Measurements from ENCODE around the gene SLC26A9. TPM values are rescaled to one million over a fixed set of nuclear protein-coding genes. Genes with fewer than 3 reads are reported as not detected.

SLC26A9 gene
- polyA plus RNA-seq, 12 donors = 0.05 to 0.27 (median 0.09) TPM; not detected in 6

DNA sequence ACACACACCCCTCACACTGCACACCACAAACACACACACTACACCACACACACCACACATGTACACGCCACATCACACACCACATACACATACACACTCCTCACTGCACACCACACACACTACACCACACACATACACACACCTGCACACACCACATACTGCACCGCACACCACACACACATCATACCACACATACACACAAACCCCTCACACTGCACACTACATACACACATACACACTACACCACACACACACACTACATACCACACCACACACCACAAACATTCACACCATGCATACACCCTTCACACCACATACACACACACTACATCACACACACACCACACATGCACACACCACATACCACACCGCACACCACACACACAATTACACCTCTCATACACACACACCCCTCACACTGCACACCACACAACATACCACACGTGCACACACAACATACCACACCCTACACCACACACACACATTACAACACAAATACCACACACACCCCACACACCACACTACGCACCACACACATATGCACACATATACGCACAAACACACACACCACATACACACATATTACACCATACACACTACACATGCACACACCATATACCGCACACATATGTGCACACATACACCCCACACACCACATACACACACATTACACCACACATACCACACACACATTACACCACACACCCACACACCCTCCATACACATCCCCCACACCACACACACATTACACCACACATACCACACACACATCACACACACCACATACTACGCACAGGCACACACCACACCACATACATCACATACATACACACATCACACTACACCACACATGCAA lies 30.3 kb upstream of the SLC26A9 start:
- DNase-seq = no peak

DNA sequence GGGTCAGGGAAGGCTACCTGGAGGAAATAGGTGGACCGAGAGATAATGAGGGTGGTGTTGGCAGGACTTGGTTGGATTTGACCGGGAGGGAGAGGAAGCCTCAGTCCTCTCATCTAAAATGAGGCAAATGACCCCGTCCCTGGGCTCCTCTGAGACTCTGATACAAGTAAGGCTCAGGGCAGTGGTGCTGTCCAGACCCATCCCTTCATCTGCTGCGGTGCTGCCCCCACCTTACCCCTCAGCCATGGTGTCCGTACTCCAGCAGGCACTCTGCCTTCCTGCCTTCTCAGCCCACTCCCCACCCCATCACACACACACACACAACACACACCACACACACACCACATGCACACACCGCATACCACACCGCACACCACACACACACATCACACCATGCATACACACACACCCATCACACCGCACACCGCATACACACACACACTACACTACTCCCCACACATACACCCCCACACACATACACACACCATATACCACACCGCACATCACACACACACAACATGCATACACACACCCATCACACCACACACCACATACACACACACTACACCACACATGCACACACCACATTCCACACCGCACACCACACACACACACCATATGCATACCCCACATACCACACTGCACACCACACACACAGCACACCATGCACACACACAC lies 29.4 kb upstream of the SLC26A9 start:
- DNase-seq = no peak

DNA sequence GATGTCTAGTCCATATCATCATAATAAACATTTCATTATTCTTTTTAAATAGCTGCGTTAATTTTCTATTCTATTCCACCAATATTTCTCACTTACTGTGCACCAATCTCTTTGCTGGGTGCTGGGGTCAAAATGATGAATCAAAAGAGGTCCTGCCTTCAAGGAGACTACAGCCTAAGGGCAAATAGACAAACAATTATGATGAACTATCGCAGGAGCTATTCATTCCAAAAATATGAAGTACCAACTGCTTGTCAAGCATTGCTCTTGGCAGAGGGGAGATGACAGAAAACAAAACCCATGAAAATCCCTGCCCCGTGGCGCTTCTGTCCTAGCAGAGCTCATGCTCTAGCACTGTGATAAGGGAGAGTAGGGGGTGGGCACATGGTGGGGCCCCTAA lies 28.8 kb upstream of the SLC26A9 start:
- DNase-seq = no peak

DNA sequence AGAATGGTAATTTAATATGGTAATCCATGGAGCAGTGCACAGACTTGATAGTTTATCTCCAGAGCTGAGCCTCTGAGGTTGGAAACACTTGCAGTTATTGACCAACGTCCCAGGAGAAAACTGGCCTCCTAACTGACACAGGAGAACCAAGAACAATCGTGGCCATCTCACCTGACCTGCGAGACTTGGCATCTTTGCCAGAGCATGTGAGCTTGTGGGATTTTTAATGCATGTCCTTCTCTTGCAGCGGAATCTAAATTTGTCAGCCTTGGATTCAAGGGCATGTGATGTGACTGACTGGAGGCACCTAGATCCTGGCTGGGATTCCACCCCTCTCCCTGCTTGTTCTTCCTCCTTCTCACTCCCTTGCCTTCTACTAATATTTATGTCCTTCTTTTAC lies 27.8 kb upstream of the SLC26A9 start:
- DNase-seq = no peak

DNA sequence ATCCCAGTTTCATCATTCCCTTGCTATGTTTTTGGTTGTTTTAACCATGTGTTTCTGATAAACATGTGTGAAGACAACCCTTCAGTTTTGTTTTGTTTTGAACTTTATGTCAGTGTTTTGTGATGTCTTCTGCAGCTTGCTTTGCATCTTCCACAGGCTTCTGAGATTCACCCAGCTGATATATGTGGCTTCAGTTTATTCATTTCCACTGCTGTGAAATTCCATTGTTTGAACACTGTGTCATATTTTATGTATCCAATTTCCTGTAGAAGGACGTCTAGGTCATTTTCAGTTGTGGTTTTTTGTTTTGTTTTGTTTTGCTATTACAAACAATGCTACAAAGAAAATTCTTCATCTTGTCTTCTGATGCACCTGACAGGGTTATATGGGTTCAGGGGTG lies 27.2 kb upstream of the SLC26A9 start:
- DNase-seq = no peak

DNA sequence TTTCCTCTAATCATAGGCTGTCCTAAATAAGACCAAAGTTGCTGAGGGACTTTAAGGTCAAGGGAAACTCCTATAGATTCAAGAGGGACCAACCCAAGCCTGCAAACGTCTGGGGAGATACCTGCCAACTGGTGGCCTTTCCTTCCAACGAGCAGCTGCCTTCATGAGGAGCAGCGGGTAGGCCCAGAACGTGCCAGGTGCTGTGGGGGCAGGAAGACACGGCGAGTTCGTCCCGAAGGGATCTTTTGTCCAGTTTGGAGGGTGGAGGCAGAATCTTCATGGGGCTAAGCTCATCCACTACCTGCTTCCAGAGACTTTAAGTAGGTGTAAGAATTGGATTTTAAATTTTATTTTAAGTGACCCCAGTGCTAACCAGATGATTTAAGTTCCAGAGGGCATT lies 26.0 kb upstream of the SLC26A9 start:
- no peak for DNase-seq

DNA sequence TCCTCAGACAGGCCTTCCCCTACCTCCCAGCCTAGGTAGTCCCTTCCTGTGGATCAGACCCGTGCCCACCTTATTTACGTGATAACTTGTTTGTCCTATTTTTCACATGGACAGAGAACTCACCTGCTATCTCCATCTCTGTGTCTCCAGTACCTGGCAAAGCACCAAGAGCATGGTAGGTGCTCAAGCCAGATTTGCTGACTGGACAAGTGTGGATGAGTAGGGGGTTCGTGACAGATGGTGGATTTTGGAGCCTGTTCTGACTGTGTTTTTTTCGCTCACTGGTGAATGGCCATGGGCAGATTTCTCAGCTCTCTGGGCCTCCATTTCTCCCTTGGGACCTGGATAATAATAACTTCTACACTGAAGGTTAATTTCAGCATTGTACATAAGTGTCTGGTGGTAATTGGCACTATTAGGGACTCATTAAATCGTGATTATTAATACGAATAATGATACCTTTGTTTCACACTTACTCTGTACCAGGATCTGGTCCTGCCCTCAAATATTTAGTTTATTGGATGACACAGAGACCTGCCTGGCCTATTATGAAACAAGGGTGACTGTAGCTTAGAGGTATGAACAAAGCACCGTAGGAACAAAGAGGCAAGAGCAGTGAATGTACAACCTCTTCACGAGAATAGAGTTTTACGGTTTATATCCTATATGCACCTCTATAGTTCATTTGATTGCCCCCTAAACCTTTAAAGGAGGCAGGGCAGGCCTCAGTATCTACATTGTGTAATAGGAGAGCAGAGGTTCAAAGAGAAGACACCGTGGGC lies 24.5 kb upstream of the SLC26A9 start:
- DNase-seq = no peak

DNA sequence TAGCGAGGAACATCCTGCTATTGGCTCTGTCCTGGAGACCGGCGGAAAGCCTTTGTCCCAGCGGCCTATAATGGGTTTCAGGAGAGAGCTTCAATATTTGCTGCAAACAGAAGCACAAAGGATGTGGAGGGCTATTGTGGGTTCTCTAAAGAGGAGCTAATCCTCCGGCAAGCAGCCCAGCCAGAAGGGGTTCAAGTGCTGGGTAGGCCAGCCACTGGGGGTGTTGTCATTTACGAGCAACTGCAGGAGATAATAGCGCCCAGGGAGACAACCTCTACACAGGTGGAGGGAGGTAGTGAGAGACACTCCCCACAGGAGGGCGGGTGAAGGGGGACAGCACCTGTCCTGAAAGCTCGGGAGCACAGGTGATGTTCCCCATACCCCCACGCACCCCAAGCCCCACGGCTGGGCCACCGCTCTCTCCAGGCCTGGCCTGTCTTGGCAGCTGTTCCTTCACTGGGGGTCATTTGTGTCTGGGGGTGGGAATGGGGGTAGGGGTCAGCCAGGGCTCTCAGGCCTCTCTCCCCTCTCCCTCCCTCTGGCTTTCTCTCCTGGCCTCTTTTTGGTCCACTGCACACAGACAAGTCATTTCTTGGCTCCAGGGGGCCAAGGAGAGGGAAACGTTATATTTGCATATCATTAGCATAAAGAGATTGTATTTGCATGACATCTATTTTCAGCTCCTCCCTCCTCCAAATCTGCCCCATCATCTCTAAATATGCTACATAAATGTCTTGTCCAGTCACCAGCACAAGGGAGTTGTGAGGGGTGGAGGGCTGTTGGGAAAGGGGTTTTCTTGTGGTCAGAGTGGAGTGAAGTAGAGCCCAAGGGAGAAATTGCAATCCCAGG lies 22.0 kb upstream of the SLC26A9 start:
- no peak for DNase-seq

DNA sequence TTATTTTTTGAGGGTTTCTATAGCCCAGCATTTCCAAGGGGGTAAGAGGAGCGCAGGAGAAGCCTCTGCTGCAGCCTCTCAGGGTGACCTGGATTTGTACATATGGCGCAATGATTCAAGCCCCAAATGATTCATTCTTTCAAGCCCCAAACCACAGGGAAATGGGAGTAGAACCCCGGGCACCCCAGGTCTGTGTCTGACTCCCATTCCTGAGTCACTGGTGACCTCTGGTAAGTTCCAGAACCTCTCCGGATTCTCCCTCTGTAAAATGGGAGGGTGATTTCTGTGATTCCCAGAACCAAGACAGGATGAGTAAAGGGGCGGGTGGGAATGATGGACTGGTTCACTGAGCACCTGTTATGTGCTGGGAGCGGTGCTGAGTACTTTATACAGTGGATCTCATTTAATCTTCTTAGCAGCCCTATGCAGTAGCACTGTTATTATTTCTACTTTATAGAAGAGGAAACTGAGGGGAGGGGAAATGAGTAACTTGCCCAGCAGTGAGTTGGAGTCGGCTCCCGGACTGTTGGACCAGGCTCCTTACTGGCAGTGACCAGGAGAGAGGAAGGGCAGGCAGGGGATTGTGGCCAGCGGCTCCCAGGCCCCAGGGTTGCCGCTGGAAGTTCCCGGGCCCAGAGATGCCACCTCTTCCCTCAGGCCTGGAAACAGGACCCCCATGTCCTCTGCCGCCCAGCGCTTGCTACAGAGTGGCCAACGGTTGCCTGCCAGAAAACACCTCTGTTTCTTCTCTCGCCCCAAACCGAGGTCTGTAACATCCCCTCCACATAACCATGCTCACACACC lies 20.3 kb upstream of the SLC26A9 start:
- no peak for DNase-seq

DNA sequence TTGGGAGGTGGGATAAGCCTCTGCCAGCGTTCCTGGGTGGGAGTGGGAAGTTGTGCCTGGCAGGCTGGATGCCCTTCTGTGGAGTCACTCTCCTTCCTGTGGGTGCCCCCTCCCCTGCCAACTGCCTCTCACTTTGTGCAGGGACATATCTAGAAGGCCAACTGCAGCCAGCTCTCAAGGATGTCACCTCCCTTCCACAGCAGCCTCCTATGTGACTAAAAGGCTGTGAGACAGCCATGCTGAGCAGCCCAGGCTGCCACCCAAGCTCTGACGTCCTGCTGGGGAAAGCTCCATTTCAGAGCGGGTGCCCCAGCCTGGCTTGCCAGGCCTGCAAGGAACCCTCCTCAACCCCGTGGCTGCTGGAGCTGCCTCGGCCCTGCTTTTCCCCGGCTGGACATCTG lies 19.6 kb upstream of the SLC26A9 start:
- DNase-seq = no peak

DNA sequence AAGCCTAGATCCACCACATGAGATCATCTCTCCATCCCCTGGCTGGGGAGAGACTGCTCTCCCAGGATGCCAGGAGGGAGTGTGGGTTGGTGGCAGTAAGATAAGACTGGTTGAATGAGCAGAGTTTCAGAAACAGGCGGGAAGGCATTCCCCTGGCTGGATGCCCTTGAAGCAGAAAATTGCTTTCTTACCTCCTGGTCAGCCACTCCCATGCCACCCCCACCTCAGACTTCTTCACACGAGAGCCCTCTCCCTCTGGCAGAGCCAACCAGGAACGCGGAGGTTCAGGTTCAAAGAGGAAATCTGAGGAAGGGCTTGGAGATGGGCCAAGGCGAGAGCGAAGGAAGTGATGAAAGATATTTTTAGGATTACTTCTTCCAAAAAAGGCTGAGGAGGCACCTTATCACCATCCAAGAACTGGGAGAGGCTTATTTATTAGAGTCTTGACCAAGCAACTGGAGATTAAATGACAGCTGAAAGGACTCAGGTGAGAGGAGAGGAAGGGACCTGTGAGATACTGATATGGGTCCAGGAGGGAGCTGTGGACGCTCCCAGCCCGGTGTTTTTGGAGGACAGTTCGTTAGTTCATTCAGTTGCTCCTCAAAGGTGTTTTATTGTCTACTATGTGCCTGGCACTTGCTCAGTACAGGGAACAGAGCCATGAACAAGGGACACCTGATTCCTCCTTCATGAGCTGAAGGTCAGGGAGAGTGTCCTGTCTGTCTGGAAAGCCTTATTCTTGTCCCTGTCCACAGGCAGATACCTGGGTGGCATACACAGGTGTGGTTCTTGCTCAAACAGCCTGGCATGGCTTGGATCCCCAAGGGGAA lies 18.9 kb upstream of the SLC26A9 start:
- DNase-seq = no peak

DNA sequence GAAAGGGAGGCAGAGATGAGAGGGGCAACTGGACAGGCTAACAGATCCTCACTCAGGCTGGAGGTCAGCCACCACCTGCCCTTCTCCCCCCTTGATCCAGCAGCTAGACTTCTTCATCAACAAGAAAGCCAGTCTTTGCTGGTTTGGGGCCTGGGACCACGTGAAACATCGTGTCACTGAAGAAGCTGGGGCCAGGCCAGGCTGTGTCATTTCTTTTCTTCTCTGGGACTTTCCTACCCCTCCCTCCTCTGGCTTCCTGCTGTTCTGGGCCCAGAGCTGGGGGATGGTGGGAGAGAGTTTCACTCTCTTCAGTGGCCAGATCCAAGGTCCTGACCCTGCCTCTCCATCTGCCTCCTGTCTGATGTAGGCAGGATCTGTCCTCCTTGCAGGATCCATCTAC lies 18.1 kb upstream of the SLC26A9 start:
- DNase-seq = no peak

DNA sequence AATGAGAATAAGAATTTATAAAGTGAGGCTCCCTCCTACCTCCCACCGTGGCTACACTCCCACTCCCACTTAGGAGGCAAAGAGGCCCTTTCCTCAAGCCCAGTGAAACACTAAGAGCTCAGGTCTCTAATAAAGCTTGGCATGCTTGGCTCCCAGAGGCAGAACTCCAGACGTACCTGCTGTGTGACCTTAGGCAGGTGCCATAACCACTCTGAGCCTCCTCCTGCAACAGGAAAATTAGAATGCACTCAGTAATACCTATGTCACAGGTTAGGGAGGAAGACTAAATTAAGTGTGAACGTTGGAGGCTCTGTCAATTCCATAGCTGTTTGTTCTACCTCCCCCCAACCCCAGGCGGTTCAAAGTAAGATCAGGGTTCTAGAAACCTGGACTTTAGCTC lies 16.5 kb upstream of the SLC26A9 start:
- no peak for DNase-seq

DNA sequence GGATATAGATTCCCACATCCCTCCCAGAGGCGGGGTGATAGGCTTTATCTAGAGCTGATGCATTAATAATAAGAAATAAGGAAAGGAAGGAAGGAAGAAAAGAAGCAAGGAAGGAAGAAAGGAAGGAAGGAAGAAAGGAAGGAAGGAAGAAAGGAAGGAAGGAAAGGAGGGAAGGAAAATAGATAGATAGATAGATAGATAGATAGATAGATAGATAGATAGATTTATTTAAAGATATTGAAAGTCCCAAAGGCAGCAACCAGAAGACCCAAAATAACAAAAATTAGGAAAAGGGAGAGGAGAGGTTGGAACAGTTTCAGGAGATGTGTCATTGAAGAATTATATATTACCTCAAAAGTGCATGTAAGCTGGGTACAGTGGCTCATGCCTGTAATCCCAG lies 12.2 kb upstream of the SLC26A9 start:
- no peak for DNase-seq

DNA sequence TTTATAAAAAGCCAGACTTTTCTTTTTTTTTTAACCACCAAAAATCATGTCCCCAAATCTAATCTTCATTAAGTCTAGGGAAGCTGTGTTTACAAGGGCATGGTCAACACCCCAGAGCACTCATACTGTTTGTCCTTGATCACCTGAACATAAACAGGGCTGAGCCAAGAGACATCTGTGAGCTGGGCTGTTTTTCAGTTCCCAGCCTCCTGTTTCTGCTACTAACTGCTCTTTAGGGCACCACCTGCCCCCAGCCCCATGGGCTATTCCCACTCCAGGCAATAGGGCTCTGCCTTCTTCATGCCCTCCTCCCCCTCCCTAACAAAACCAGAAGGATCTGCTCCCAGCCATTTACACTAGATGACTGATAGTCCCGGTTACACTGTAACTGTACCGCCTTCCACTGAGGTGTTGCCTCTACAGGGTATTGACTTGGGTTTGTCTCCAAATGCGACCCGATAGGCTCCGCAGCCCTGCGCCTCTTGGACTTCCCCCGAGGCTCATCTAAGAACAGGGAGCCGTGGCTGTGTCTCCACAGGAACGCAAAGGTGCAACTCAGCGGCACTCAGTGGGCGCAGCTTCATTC lies 11.7 kb upstream of the SLC26A9 start:
- DNase-seq = no peak

DNA sequence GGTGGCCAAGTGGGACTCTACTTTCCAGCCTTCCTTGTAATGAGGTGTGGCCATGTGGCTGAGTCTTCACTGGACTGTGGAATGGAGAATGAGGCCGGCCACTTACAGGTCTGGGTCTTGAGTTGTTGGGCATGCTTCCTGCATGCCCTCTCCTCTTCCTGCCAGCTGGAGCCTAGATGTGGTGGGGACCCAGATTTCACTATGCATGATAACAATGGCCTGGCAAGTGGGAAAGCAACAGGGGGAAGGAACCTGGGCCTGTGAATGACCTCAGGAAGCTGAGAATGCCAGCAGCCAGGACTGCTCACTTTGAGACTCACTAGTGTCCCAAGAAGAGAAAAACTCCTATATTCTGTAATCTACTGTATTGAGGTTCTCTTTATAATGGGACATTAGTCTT lies 8.5 kb upstream of the SLC26A9 start:
- no peak for DNase-seq

DNA sequence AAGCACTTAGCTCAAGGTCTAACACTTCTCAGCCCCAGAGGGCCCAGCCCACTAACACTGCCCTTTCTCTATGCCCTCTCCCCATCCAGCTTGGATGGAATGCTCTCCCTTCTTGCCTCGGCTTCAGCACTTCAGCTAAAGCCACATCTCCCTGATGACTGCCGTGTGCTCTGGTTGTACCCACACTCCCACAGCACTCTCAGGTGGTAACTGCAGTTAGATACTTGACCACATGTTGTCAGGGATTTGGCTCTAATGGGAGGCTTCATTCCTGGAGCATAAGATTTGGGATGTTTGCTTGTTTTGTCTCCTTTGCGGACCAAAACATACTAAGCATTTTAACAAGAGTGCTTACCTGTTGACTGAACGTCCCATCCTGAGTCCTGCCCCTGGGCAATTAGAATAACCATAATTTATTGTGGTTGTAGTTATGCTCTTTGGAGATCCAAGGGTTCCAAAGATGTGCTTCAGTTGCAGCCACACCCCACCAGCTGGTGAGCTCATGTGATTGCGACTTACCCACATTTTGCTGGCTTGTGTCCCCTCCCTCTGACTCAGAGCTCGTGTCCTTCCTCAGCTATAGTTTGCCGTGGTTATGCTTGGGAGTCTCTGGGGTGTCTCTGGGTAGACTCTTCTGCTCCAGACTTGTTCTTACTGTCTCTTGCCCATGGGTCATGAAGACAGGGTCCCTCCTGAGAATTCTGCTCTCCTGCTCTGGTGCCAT lies 7.7 kb upstream of the SLC26A9 start:
- no peak for DNase-seq

DNA sequence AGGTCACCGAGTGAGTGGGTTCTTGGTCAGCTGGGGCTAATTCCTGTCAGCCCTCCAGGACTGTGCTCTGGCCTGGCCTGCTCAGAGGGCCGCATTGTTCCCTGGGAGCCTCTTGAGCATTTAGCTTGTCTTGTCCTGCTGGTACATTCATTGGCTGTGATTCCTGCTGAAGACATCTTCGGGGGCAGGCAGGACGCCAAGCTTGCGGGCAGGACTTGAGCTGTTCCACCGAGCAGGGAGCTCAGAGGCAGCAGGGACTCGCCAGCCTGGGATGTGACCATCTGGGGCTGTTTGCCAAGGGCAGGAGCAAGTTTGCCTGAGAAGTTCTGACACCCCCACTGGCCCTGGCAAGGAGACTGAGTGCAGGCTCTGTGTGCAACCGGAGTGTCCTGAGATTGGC lies 7.0 kb upstream of the SLC26A9 start:
- no peak for DNase-seq

DNA sequence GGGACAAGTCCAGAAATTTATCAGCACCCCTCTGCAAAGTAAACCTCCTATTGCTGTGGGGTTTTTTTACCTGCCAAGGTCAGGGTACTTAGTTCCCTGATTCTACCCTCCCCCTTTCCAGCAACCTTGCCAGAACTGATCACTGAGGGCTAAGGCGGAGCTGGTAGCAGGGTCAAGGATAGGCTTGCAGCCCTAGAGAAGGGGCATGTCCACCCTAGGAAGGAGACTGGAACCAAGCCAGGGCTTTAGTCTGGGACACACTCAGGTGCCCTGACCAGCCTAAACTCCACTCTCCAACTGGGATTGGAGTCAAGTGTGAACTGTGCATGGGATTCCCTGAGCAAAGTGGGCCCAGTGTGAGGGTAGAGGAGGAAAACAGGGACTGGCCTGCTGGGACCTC lies 6.5 kb upstream of the SLC26A9 start:
- DNase-seq = no peak

Data from muscle of arm (tissue), 12 donors.